ENCODE data around the gene MAMLD1. TPM values are rescaled to one million over a fixed set of nuclear protein-coding genes. Genes with fewer than 3 reads are reported as not detected.

MAMLD1 gene
- total and polyA plus RNA-seq, 12 donors = 1.4 to 11.2 (median 6.5) TPM

DNA sequence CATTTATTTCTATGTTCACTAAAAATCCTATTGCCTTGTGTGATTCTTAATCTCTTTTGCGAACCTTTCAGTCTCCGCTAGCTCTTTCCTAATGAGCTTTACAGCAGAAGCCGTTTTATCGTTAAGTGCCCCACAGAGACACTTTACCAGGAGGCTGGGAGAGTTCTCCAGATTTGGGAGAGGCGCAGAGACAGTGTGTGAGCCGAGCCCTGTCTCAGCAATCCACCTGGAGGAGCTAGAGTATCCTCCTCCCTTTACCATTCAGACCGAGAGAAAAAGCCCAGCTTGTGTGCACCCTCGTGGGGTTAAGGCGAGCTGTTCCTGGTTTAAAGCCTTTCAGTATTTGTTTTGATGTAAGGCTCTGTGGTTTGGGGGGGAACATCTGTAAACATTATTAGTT lies 150.4 kb downstream of the MAMLD1 start:
- no peak for TF ChIP-seq POLR2A (IDR thresholded peaks at IDR 0.05)
- TF ChIP-seq, protein P1, sequence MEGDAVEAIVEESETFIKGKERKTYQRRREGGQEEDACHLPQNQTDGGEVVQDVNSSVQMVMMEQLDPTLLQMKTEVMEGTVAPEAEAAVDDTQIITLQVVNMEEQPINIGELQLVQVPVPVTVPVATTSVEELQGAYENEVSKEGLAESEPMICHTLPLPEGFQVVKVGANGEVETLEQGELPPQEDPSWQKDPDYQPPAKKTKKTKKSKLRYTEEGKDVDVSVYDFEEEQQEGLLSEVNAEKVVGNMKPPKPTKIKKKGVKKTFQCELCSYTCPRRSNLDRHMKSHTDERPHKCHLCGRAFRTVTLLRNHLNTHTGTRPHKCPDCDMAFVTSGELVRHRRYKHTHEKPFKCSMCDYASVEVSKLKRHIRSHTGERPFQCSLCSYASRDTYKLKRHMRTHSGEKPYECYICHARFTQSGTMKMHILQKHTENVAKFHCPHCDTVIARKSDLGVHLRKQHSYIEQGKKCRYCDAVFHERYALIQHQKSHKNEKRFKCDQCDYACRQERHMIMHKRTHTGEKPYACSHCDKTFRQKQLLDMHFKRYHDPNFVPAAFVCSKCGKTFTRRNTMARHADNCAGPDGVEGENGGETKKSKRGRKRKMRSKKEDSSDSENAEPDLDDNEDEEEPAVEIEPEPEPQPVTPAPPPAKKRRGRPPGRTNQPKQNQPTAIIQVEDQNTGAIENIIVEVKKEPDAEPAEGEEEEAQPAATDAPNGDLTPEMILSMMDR (IDR thresholded peaks at IDR 0.05) = no peak
- no peaks in the 10 kb centered on the region for H3K27me3 ChIP-seq
- no peak overlapping the region for H3K27ac ChIP-seq
- DNase-seq = no peak
- no peaks in the 10 kb centered on the region for H3K36me3 ChIP-seq (replicated peaks in 1 of 2)
- H3K4me1 ChIP-seq (replicated peaks in 1 of 2) = no peaks in the 10 kb centered on the region
- intact Hi-C loops (cut with DNase I) = no loop called here
- WGBS, 4 donors = 69 to 84% (median 76%) methylated on average over 4 to 9 of the region's 9 CpGs
- no peaks in the 10 kb centered on the region for H3K9me3 ChIP-seq (replicated peaks in 1 of 3)
- H3K4me3 ChIP-seq = no peak overlapping the region

DNA sequence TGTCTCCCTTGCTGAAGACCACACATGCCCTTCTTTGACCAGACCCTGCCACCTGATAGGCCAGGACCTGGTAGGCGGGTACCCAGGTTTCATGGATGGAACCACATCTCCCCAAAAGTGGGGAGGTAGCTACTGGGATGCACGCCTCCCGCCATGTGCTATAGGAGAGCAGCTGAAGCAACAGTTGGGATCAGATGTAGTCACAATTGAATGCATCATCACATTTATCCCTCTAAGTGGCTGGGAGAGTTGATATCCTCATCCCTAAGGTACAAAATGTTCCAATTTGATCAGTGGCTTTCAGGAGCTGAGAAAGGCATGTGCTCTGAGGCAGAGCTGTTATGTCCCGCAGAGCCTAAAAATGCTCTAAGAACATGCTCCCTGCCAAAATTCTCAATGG lies 151.3 kb downstream of the MAMLD1 start:
- H3K4me1 ChIP-seq (replicated peaks in 1 of 2) = no peaks in the 10 kb centered on the region
- H3K9me3 ChIP-seq (replicated peaks in 1 of 3) = no peaks in the 10 kb centered on the region
- WGBS, 4 donors = 77 to 96% (median 90%) methylated on average over 4 of the region's 4 CpGs; no CpG with 5 or more reads in 1 of the 4 donors
- H3K27ac ChIP-seq = no peak overlapping the region
- H3K36me3 ChIP-seq (replicated peaks in 1 of 2) = no peaks in the 10 kb centered on the region
- no peak overlapping the region for H3K4me3 ChIP-seq
- no peak for DNase-seq
- intact Hi-C loops (cut with DNase I) = no loop called here
- TF ChIP-seq, protein P1 (IDR thresholded peaks at IDR 0.05) = no peak
- TF ChIP-seq POLR2A (IDR thresholded peaks at IDR 0.05) = no peak
- no peaks in the 10 kb centered on the region for H3K27me3 ChIP-seq

DNA sequence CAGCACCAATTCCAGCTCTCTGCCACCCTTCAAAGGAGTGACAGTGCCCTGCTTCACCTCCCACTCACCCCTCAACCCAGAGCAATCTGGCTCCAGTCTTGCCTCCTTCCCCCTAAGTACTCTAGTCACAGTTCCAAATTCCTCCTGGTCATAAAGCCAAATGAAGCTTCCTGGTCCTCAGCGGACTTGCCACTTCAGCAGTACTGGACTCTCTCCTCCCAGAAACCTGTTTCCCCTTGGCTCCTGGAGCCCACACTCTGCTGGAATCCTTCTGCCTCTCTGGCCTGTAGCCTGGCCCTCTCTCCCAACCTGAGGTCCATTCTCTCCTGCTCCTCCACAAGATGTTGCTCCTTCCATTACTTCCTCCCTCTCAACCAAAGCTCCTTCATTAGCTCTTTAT lies 152.7 kb downstream of the MAMLD1 start:
- TF ChIP-seq, protein P1 (IDR thresholded peaks at IDR 0.05) = no peak
- no peak for TF ChIP-seq POLR2A (IDR thresholded peaks at IDR 0.05)
- Histone ChIP-seq H3K27me3 (no peaks in the 10 kb centered on the region), H3K27ac (no peak overlapping the region), H3K4me3 (no peak overlapping the region), H3K9me3 (replicated peaks in 1 of 3) (no peaks in the 10 kb centered on the region), H3K4me1 (replicated peaks in 1 of 2) (no peaks in the 10 kb centered on the region), H3K36me3 (replicated peaks in 1 of 2) (no peaks in the 10 kb centered on the region)
- intact Hi-C loops (cut with DNase I) = no loop called here
- 71 to 94% (median 80%) methylated on average over 1 of the region's 1 CpG for WGBS, 4 donors
- no peak for DNase-seq

DNA sequence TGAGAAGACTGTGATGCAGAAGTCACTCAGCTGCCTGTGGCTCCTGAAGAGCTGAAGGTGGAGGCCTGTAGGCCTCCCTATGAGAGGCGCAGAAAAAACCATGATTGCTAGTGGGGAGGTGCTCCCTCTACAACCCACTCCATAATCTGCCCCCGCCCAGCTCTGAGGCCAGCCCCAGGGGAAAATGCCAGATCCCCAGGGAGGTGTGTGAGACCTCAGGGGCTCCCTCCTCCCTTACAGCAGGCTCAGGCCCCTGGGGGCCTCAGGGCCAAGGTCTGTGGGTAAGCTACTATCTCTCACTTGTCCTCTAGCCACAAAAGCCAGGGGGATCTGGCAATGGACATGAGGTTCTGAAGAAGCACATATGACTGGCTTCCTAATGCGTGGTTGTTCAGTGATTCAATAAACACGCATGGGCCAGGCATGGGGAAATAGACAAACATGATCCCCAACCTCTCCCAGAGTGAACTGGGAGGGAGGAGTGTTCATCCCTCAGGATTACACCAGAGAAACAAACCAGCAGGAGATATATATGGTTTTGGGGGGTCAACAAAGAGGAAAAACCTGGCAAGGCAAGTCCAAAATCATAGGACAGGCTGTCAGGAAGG lies 154.3 kb downstream of the MAMLD1 start:
- intact Hi-C loops (cut with DNase I) = no loop called here
- no peak for DNase-seq
- Histone ChIP-seq H3K27ac (no peak overlapping the region), H3K9me3 (replicated peaks in 1 of 3) (no peaks in the 10 kb centered on the region), H3K27me3 (no peaks in the 10 kb centered on the region), H3K4me1 (replicated peaks in 1 of 2) (no peaks in the 10 kb centered on the region), H3K4me3 (no peak overlapping the region), H3K36me3 (replicated peaks in 1 of 2) (no peaks in the 10 kb centered on the region)
- TF ChIP-seq POLR2A (IDR thresholded peaks at IDR 0.05) = no peak
- TF ChIP-seq, protein P1 (IDR thresholded peaks at IDR 0.05) = no peak
- WGBS, 4 donors = 40 to 89% (median 57%) methylated on average over 2 to 4 of the region's 4 CpGs
